Epithelial cell of proximal tubule (primary cell): ENCODE results near the gene KCNF1. TPM values are rescaled to one million over a fixed set of nuclear protein-coding genes. Genes with fewer than 3 reads are reported as not detected.

Source experiments
- DNase-seq: peaks from one replicate; pipeline ENCODE4 v3.0.0-alpha.2; 2011; ENCODE audit warnings: low read depth
- H3K4me3 ChIP-seq: 2 replicates; pipeline ENCODE4 v1.5.1; 2011; ENCODE audit warnings: low read depth, mild to moderate bottlenecking, low read length
- CTCF ChIP-seq: conservative IDR thresholded peaks from 2 replicates; pipeline ENCODE4 v1.5.1; 2012; ENCODE audit warnings: low read depth, mild to moderate bottlenecking, low read length
- total RNA-seq: library from RNA; depleted of rRNA; stranded (reverse); fragments of >200 nt; gene quantifications from 2 replicates; pipeline ENCODE4 v1.2.3, GENCODE V29; 2015

Gene KCNF1
- total RNA-seq, 1 donor from 2014 or later, result 1.3 TPM

- no peak for DNase-seq
- H3K4me3 ChIP-seq, result no peak overlapping the region
- no peak for TF ChIP-seq CTCF
Observed at GRCh38 chr2:10913501-10914271, 2.0 kb downstream of the KCNF1 start.

GRCh38 chr2:10914272-10914693 is 2.5 kb downstream of the KCNF1 start:
- DNase-seq, result no peak
- TF ChIP-seq CTCF, result peak; percentile 41
- H3K4me3 ChIP-seq, result no peak overlapping the region

- no peak for DNase-seq
- H3K4me3 ChIP-seq, result no peak overlapping the region
- no peak for TF ChIP-seq CTCF
Observed at GRCh38 chr2:10915236-10915635, 3.5 kb downstream of the KCNF1 start.

- no peak for TF ChIP-seq CTCF
- H3K4me3 ChIP-seq, result no peak overlapping the region
- no peak for DNase-seq
Observed at GRCh38 chr2:10915731-10916276, 4.1 kb downstream of the KCNF1 start.

- no peak for TF ChIP-seq CTCF
- no peak for DNase-seq
- H3K4me3 ChIP-seq, result no peak overlapping the region
Observed at GRCh38 chr2:10916953-10917352, 5.2 kb downstream of the KCNF1 start.

GRCh38 chr2:10917927-10918326 is 6.2 kb downstream of the KCNF1 start:
- no peak for DNase-seq
- H3K4me3 ChIP-seq, result no peak overlapping the region
- TF ChIP-seq CTCF, result no peak
